Measurements from ENCODE around the gene PRR11. TPM values are rescaled to one million over a fixed set of nuclear protein-coding genes. Genes with fewer than 3 reads are reported as not detected.

The PRR11 gene
- total RNA-seq (1 to 10 TPM; 3.1 to 9.8 TPM), polyA plus RNA-seq (ENCODE audit: insufficient read length in 6 of 6) (10 to 100 TPM; 16.2 to 43.6 (median 20.9) TPM)
- long read RNA-seq, donor 1, partial matches to known transcripts = 0 of 3 reads
- long read RNA-seq, donor 1, other reads (novel, unspliced or antisense) = 0 of 3 reads
- long read RNA-seq, donor 2, partial matches to known transcripts = 0 of 5 reads
- long read RNA-seq, donor 2, other reads (novel, unspliced or antisense) = 0 of 5 reads
- long read RNA-seq, donor 3, partial matches to known transcripts = 0 of 1 reads
- long read RNA-seq, donor 3, other reads (novel, unspliced or antisense) = 0 of 1 reads
- long read RNA-seq, donor 4, partial matches to known transcripts = 1 of 4 reads
- long read RNA-seq, donor 4, other reads (novel, unspliced or antisense) = 0 of 4 reads
- long read RNA-seq, donor 5, partial matches to known transcripts = 0 of 2 reads
- long read RNA-seq, donor 5, other reads (novel, unspliced or antisense) = 0 of 2 reads
- long read RNA-seq, donor 6, partial matches to known transcripts = 0 of 4 reads
- long read RNA-seq, donor 6, other reads (novel, unspliced or antisense) = 0 of 4 reads
- long read RNA-seq, donor 7 = 0 reads
- long read RNA-seq, donor 8 = 0 reads
- long read RNA-seq, donor 9 = 0 reads
- long read RNA-seq, donor 10 = 0 reads
- long read RNA-seq, donor 11 = 0 reads
- long read RNA-seq, donor 12 = 0 reads

- Histone ChIP-seq H3K4me1 (peaks cover 12 to 34% of the 10 kb centered on the region in 2 donors), H3K9me3 (no peaks in the 10 kb centered on the region), H3K36me3 (no peaks in the 10 kb centered on the region), H3K4me3 (peak within 1 kb of the TSS; percentile 64 to 88), H3K27me3 (no peaks in the 10 kb centered on the region), H3K27ac (peak within 1 kb of the TSS; percentile 91)
- peak; percentile 91 for ATAC-seq
- no peak for TF ChIP-seq CTCF (IDR thresholded peaks at IDR 0.05)
- intact Hi-C loops (cut with DNase I) = no loop called here
- DNase-seq = peak in 3 of 4 donors; percentile 91 to 99 (median 96)
Observed at GRCh38 chr17:59155439-59156177, at the start of gene PRR11. Gene PRR11 (plus strand): TSS chr17:59155746. CDS start chr17:59169753, 14,007 bp downstream.

GRCh38 chr17:59105852-59106462, 49.6 kb upstream of the PRR11 start:
- H3K9me3 ChIP-seq = no peaks in the 10 kb centered on the region
- DNase-seq (peak; percentile 27 to 90 (median 52)), ATAC-seq (peak; percentile 60)
- peaks cover 0 to 16% of the 10 kb centered on the region in 2 donors for H3K36me3 ChIP-seq
- no peaks in the 10 kb centered on the region for H3K27me3 ChIP-seq
- intact Hi-C loops (cut with DNase I) = no loop called here
- H3K27ac ChIP-seq = peak overlapping the region; percentile 89 to 96
- TF ChIP-seq CTCF (IDR thresholded peaks at IDR 0.05) = no peak
- H3K4me1 ChIP-seq = peaks cover 8 to 24% of the 10 kb centered on the region in 2 donors
- H3K4me3 ChIP-seq = peak overlapping the region; percentile 79 to 99

- Histone ChIP-seq H3K27me3 (no peaks in the 10 kb centered on the region), H3K4me1 (peaks cover 8 to 24% of the 10 kb centered on the region in 2 donors), H3K4me3 (peak within 1 kb of the TSS; percentile 79 to 99), H3K27ac (peak within 1 kb of the TSS; percentile 89 to 96), H3K36me3 (peaks cover 0 to 15% of the 10 kb centered on the region in 2 donors), H3K9me3 (no peaks in the 10 kb centered on the region)
- DNase-seq (peak; percentile 98 to 100 (median 100)), ATAC-seq (peak; percentile 97)
- TF ChIP-seq CTCF (IDR thresholded peaks at IDR 0.05) = no peak
- intact Hi-C loops (cut with DNase I) = no loop called here
Observed at GRCh38 chr17:59106463-59107305, 48.9 kb upstream of the PRR11 start, which contains the start of gene TRIM37. Gene TRIM37 (minus strand): TSS chr17:59106880. CDS start chr17:59106461, 419 bp downstream.

GRCh38 chr17:59107306-59107670, 48.3 kb upstream of the PRR11 start:
- ATAC-seq = peak; percentile 5
- Histone ChIP-seq H3K4me1 (peaks cover 8 to 24% of the 10 kb centered on the region in 2 donors), H3K4me3 (peak overlapping the region; percentile 79 to 99), H3K9me3 (no peaks in the 10 kb centered on the region), H3K27me3 (no peaks in the 10 kb centered on the region), H3K36me3 (peaks cover 0 to 18% of the 10 kb centered on the region in 2 donors), H3K27ac (peak overlapping the region; percentile 89 to 96)
- intact Hi-C loops (cut with DNase I) = no loop called here
- DNase-seq = no peak
- no peak for TF ChIP-seq CTCF (IDR thresholded peaks at IDR 0.05)
